Ovary (tissue), 3 donors: Measurements from ENCODE around the gene UROC1.

Experiments used
- POLR2A ChIP-seq: fragments of 450-650 bp; IDR thresholded peaks from one replicate; pipeline ENCODE4 v1.6.1; 2017; ENCODE audit warnings: antibody characterized with exemption, mild to moderate bottlenecking, moderate library complexity
- TF ChIP-seq, protein P1 (sequence below), 3 donors: fragments of 450-650 bp in 2 of 3; fragments of 200-600 bp in 1 of 3; IDR thresholded peaks; one replicate each; pipeline versions ENCODE4 v1.5.1 to v1.8.0; 2016 to 2022; ENCODE audit warnings: antibody characterized with exemption in 3 of 3, mild to moderate bottlenecking in 1 of 3
- donor health status: DM: no; HTN: no; CAD: no.

GRCh38 chr3:126449621-126450051 is 67.9 kb downstream of the UROC1 start:
- TF ChIP-seq, protein P1, sequence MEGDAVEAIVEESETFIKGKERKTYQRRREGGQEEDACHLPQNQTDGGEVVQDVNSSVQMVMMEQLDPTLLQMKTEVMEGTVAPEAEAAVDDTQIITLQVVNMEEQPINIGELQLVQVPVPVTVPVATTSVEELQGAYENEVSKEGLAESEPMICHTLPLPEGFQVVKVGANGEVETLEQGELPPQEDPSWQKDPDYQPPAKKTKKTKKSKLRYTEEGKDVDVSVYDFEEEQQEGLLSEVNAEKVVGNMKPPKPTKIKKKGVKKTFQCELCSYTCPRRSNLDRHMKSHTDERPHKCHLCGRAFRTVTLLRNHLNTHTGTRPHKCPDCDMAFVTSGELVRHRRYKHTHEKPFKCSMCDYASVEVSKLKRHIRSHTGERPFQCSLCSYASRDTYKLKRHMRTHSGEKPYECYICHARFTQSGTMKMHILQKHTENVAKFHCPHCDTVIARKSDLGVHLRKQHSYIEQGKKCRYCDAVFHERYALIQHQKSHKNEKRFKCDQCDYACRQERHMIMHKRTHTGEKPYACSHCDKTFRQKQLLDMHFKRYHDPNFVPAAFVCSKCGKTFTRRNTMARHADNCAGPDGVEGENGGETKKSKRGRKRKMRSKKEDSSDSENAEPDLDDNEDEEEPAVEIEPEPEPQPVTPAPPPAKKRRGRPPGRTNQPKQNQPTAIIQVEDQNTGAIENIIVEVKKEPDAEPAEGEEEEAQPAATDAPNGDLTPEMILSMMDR (IDR thresholded peaks at IDR 0.05): no peak
- TF ChIP-seq POLR2A: no peak
